HG02763 (cell line): Measurements from ENCODE around the gene COL6A6.

Experiments
- ATAC-seq: cut with Tn5 transposase; IDR thresholded peaks from one replicate; pipeline ENCODE4 v1.9.1; 2021; ENCODE audit warnings: mild to moderate bottlenecking, moderate library complexity; ENCODE audit not compliant: unreplicated experiment

The COL6A6 gene

DNA sequence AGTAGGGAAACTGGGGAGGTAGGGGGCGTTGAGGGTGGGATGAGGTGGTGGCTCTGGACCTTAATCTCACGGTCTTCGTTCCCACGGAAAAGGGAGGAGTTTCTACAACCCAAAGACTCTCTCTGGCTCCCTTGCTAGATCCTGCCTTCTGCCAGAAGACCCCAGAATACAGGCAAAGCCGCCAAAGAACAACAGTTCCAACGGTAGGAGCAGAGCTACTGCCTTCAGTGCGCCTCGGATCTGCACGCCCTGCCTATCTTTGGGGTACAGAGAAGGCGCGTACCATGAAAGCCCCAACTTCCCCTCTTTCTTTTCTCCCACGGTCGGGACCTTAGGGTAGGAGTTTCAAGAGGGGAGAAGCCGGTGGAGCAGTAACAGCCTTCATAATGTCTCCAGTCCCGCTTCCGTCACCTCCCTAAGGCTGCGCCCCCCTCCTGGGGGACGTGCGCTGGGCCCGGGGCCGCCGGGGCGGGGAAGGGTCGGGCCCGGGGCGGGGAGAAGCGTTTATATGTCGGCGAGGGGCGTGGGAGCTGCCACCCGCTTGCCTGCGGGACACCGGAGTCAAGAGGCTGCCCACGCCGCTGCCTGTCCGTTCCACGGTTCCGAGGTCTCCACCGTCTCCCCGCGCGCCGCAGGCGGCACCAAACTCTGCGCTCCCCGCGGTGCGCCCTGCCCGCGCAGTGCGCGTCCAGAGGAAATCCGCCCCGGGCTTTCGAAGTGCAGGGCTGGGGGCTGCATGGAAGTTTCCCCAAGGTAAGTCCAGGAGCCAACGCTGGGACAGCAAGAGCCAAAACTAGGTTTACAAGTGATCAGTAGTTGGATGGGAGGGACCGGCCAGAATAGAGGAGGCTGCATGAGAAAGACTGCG lies at the start of gene COL6A6:
COL6A6 (plus strand) TSS at position 533 of the 868 bp plus-strand sequence. CDS start 43,188 bp downstream, outside the sequence.
- ATAC-seq = no peak

GRCh38 chr3:130468311-130468710 lies 48.7 kb upstream of the COL6A6 start:
- ATAC-seq = no peak

DNA sequence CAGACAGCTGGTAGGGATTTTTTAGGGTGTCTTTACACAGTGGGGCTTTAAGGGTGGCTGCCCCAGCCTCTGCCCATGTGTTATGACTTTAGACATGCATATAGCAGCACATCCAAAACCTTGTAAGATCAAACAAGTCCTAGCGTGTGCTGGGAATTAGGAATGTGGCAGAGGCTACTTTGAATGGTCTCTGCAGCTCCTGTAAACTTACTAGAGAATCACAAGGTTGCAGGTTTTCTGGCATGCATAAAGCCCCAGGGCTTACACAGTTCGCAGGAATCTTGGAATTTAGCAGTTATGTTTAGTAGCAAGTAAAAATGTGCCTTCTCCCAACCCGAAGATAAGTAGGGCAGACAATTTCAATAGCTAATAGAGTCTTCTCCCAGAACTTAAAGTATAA lies 46.9 kb upstream of the COL6A6 start:
- no peak for ATAC-seq

- no peak for ATAC-seq
These were observed 43.6 kb upstream of the COL6A6 start for GRCh38 chr3:130473416-130473815.

DNA sequence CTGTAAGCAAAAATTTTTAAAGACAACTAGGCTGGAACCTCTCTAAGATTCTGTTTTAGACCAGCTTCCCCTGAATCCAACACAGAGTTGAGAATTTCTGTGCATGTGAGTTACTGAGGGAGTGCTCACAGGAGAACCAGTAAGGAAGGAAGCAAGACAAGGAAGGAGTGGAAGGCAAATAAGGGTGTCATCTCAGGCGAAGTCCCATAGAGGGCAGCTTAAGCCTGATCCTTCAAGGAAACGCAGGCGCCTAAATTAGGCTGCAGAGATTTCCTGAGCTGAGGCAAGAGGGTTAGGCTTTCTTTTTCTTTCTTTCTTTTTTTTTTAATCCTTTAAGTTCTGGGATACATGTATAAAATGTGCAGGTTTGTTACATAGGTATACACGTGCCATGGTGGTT lies 36.2 kb upstream of the COL6A6 start:
- ATAC-seq = no peak

DNA sequence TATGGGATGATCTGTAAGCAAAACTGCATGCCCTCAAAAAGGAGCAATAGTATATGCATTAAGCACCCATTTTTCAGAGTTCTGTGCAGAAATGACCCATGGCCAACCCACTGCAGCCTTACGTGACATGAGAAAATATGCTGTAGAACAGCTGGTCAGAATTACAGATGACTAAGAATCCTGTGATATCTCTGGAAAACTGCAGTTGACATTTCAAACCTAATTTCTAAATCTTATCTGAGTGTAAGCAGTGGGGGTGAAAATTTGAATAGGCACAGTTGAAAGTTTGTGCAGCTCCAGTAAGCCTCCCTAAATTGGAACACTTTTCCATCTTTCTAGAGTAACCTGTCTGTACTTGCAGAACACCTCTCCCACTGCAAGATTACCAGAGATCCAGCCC lies 28.7 kb upstream of the COL6A6 start:
- no peak for ATAC-seq

DNA sequence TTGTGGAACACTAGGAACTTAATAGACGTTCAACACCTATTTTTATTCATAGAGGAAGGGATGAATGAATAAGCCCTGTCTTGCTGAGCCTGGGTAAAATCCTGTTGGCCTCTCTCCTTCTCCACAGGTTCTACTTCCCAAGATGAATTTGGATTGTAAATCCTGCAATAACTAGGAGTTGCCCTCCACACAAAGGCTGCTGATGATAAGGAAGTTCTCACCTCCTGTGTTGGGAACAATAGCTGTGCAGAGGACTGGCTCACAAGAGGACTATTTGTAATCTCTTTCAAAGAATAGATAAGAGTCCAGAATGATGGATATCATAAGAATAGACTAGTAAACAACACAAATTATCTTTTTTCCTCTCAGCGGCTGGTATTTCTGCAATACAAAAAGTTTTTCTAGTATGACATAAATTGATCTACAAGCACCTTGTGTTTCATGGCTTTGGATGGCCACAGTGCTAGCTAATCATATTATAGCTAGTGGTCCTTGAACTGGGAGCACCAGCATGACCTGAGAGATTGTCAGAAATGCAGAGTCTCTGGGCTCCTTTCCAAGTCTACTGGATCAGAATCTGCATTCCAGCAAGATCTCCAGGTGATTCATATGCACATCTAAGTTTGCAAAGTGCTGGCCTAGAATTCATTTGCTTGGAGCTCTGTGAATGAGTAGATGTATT lies 28.1 kb upstream of the COL6A6 start:
- no peak for ATAC-seq

- no peak for ATAC-seq
These were observed 26.7 kb upstream of the COL6A6 start for GRCh38 chr3:130490241-130490640.

DNA sequence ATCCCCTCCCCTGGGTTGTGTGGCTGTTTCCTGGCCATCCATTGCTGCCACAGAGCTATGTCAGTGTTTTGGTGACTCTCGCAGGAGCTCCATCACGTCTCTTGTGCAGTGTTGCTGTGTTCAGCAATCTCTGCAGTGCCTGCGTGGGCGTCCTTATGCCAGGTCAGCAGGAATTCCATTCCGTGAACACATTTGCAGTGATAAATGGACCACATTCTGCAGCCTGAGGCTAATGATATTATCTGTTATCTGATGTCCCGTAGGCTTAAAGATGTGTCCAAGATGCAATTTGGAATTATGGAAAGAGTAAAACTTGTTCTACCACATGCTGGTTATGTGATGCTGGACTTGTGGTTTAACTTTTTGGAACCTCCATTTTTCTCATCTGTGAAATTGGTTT lies 25.5 kb upstream of the COL6A6 start:
- no peak for ATAC-seq

- ATAC-seq = no peak
These were observed 12.3 kb upstream of the COL6A6 start for GRCh38 chr3:130504701-130505100.

- ATAC-seq = no peak
These were observed 10.9 kb upstream of the COL6A6 start for GRCh38 chr3:130506031-130506430.

DNA sequence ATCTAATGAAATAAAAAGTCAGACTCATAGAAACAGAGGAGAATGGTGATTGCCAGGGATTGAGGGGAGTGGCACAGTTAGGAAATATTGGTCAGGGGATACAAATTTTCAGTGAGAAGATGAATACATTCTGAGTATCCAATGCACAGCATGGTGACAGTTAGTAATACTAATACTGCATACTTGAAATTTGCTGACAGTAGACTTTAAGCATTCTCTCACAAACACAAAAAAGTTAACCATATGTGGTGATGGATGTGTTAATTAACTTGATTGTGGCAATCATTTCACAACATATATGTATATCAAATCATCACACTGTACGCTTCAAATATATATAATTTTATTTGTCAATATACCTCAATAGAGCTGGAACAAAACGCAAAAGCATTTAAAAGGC lies 9.2 kb upstream of the COL6A6 start:
- ATAC-seq = no peak

- no peak for ATAC-seq
These were observed 8.0 kb upstream of the COL6A6 start for GRCh38 chr3:130509008-130509407.

- no peak for ATAC-seq
These were observed 2.3 kb upstream of the COL6A6 start for GRCh38 chr3:130514681-130515080.

- no peak for ATAC-seq
These were observed 1.2 kb upstream of the COL6A6 start for GRCh38 chr3:130515755-130516154.

DNA sequence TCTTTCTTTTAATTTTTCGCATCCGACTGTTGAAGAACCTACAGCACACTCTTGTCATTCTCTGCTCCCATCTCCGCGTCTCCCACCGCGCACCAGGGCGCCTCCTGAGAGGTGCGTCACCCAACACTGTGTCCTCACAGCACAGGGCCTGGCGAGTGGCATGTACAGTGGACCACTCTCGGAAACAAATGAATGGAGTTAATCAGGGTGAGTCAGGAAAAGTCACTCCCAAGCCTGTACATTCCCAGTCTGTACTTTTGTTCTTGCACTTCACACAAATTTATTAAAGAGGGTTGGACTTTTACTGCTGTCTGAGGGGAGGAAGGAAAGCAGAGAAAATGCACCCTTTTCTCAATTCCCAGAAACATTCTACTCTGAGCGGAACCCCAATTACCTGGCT lies 625 bp downstream of the COL6A6 start:
- ATAC-seq = no peak

GRCh38 chr3:130519754-130520153 lies 2.8 kb downstream of the COL6A6 start:
- ATAC-seq = no peak

DNA sequence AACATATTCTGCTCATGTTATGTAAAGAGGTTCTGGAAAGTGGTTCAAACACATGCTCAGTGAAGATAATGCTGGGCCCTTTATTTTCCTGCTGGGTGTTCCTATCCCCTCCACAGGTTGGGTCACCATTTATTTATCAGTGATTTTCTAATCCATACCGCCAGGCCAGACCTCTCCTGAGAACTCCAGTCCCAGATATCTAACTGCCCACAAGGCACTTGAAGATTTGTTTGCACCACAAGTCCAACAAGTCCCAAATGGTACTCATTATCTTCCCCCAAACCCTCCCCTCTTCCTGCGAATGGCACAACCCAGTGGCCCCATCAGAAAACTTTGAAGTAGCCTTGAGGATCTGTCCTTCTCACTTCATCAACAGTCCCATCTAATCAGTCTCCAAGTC lies 5.4 kb downstream of the COL6A6 start:
- no peak for ATAC-seq

DNA sequence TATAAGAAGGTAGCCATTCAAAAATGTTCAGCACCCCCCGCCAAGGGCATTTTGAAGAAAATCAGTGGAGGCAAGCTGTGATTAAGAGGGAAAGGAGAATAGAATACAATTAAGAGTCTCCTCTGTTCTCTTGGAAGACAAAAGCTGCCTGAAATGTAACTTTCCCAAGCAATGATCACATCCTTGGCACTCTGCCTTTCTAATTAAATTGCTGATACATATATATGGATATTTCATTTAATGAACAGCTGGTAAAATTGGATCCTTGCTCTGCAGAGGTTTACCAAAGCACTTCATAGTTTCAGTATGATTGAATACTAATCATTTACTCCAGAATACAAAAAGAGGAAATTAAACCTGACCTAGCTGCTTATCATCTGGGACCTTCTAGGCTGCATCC lies 10.4 kb downstream of the COL6A6 start:
- no peak for ATAC-seq

DNA sequence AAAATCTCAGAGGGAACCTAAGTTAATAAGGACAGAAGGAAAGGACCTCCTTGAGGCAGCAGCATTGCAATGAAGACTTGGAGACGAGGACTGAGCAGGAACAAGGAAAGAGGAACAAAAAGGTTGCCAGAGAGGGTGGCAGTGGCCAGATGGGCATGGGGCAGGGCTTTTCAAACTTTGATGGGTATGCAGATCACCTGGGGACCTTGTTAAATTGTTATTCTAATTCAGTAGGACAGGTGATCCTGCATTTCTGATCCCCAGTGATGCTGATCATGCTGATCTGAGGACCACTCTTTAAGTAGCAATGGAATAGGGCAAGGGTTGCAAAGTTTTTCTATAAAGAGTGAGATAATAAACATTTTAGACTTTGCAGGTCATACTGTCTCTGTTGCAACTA lies 11.1 kb downstream of the COL6A6 start:
- no peak for ATAC-seq

DNA sequence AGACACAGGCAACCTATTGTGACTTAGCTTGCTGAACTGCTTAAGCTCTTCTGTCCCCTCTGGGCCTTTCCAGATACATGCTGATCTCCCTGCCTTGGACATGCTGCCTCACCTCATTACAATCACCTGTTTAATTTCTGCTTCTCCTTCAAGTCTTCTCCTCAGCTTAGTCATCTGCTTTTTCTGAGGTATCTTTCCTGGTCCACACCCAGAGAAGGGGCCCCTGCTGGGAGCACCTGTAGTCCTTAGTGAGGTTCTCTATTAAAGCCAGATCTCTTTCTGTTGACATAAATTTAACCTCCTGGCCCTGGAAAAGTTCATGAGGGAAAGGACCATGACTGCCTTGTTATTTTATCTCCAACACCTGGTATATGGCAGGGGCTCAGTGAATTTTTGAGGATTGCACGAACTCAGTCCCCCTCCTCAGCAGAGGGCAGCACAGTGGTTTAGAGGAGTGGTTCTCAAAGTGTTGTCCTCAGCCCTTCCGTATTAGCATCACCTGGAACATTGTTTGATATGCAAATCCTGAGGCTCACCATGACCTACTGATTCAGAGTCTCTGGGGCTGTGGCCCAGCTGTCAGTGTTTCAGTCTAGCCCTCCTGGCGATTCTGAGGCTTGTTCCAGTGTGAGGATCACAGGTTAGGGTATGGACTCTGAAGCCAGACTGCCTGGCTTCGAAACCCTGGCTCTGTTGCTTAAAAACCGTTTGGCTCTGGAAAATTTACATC lies 12.7 kb downstream of the COL6A6 start:
- no peak for ATAC-seq

GRCh38 chr3:130533247-130533646 lies 16.3 kb downstream of the COL6A6 start:
- ATAC-seq = no peak
